ENCODE results near the gene C9orf152.

GRCh38 chr9:110220809-110221208, 12.8 kb upstream of the C9orf152 start:
- no peak for TF ChIP-seq MYC (IDR thresholded peaks at IDR 0.05; ENCODE audit: low read depth, low read length)
- TF ChIP-seq CTCF (IDR thresholded peaks at IDR 0.05; ENCODE audit: low read depth, low read length) = no peak
- no peak for TF ChIP-seq POLR2A (IDR thresholded peaks at IDR 0.05; ENCODE audit: extremely low read depth, insufficient read length)
